ENCODE data around the gene EVA1C.
"Not testable (repeated sequence)": the region's sequence is repeated elsewhere in the genome, so short reads cannot be mapped to it uniquely, and the experiment has no call there.

The EVA1C gene

DNA sequence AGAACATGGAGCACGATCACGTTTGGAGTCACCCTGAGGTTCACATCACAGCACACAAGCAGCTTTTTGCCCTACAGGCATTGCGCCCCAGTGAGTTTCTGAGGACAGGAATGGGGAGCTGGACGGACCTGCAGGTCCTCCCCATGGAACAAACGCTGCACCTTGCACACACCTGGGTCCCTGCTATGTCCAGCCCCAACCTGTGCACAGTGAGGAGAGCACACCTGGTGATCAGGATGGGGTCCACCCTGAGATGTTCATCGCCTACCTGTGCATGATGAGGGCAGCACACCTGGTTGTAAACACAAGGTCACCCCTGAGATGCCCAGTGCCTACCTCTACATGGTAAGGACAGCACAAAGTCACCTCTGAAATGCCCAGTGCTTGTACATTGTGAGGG lies 126.9 kb downstream of the EVA1C start:
- DNase-seq (ENCODE audit: low read depth), result no peak
- TF ChIP-seq CTCF (IDR thresholded peaks at IDR 0.05; ENCODE audit: control insufficient read depth, insufficient read depth, low read depth, low read length, missing control alignments), result no peak
- H3K4me3 ChIP-seq (ENCODE audit: control insufficient read depth, low read depth, low read length), result no peak overlapping the region

GRCh38 chr21:32543056-32543455 lies 130.6 kb downstream of the EVA1C start:
- not testable (repeated sequence) for DNase-seq (ENCODE audit: low read depth)

GRCh38 chr21:32543975-32544374 lies 131.5 kb downstream of the EVA1C start:
- no peak for TF ChIP-seq CTCF (IDR thresholded peaks at IDR 0.05; ENCODE audit: control insufficient read depth, insufficient read depth, low read depth, low read length, missing control alignments)
- H3K4me3 ChIP-seq (ENCODE audit: control insufficient read depth, low read depth, low read length), result no peak overlapping the region
- no peak for DNase-seq (ENCODE audit: low read depth)

More at GRCh38 chr21:32543056-32543455, 130.6 kb downstream of the EVA1C start:
- H3K4me3 ChIP-seq (ENCODE audit: control insufficient read depth, low read depth, low read length), result not testable (repeated sequence)

DNA sequence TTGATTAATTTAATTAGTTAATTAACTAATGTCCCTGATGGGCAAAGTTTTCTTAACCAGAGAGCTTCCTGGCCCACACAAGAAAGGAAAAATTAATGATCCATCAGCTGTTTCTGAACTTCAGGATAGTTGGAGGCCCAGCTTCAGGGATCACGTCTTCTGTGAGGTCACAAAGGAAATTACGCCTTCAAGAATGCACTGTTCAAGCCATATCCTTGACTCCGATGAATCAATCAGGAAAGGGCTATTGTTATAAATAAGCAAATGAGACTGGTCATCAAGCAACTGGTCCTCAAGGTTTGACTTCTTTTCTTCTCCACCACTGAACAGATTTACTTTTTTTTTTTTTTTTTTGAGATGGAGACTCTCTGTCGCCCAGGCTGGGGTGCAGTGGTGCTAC lies 132.2 kb downstream of the EVA1C start:
- TF ChIP-seq CTCF (IDR thresholded peaks at IDR 0.05; ENCODE audit: control insufficient read depth, insufficient read depth, low read depth, low read length, missing control alignments), result no peak
- no peak for DNase-seq (ENCODE audit: low read depth)
- H3K4me3 ChIP-seq (ENCODE audit: control insufficient read depth, low read depth, low read length), result no peak overlapping the region

GRCh38 chr21:32545948-32546441 lies 133.5 kb downstream of the EVA1C start:
- no peak for DNase-seq (ENCODE audit: low read depth)
- H3K4me3 ChIP-seq (ENCODE audit: control insufficient read depth, low read depth, low read length), result no peak overlapping the region
- TF ChIP-seq CTCF (IDR thresholded peaks at IDR 0.05; ENCODE audit: control insufficient read depth, insufficient read depth, low read depth, low read length, missing control alignments), result no peak

GRCh38 chr21:32547018-32547417 lies 134.5 kb downstream of the EVA1C start:
- no peak for TF ChIP-seq CTCF (IDR thresholded peaks at IDR 0.05; ENCODE audit: control insufficient read depth, insufficient read depth, low read depth, low read length, missing control alignments)
- no peak overlapping the region for H3K4me3 ChIP-seq (ENCODE audit: control insufficient read depth, low read depth, low read length)
- no peak for DNase-seq (ENCODE audit: low read depth)

DNA sequence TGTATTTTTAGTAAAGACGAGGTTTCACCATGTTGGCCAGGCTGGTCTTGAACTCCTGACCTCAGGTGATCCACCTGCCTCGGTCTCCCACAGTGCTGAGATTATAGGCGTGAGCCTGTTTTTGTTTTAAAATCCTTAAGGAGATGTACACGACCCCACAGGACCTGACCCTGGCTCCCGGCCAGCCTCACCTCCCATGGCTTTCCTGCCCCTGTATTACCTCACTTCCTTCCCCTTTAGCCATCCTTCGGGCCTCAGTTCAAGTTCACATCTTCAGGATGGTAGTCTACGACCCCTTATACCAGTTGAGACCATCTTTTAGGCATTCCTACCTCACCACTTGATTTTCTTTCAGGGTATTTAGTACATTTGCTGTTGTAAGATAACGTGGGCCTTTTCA lies 136.5 kb downstream of the EVA1C start:
- DNase-seq (ENCODE audit: low read depth), result no peak
- TF ChIP-seq CTCF (IDR thresholded peaks at IDR 0.05; ENCODE audit: control insufficient read depth, insufficient read depth, low read depth, low read length, missing control alignments), result no peak

More for the DNA sequence above, 136.5 kb downstream of the EVA1C start:
- H3K4me3 ChIP-seq (ENCODE audit: control insufficient read depth, low read depth, low read length), result no peak overlapping the region

Measured in AG09309 (cell line).